Measurements from ENCODE around the gene COQ2.

The COQ2 gene

GRCh38 chr4:83214079-83214478 lies 70.5 kb downstream of the COQ2 start:
- DNase-seq = no peak
